Measurements from ENCODE around the gene GFOD2. TPM values are rescaled to one million over a fixed set of nuclear protein-coding genes. Genes with fewer than 3 reads are reported as not detected.

Gene GFOD2
- total RNA-seq, 1 donor from 2014 or later = 32.4 TPM

- no peak for FAIRE-seq
- Mint-ChIP-seq H3K4me1 (ENCODE audit: low read depth, unreplicated experiment) (no peaks in the 10 kb centered on the region), H3K27me3 (ENCODE audit: low read depth, unreplicated experiment) (peaks cover 7% of the 10 kb centered on the region)
These were observed 77.1 kb downstream of the GFOD2 start for GRCh38 chr16:67641779-67642708.

DNA sequence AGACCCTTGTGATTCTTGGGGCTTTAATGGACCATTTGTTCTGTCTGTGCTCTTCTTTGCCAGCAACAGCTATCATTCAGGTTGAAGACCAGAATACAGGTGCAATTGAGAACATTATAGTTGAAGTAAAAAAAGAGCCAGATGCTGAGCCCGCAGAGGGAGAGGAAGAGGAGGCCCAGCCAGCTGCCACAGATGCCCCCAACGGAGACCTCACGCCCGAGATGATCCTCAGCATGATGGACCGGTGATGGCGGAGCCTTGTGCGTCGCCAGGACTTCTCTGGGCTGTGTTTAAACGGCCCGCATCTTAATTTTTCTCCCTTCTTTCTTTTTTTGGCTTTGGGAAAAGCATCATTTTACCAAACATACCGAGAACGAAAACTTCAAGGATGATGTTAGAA is 81.5 kb downstream of the GFOD2 start:
- no peak for TF ChIP-seq CTCF (IDR thresholded peaks at IDR 0.05; ENCODE audit: insufficient read depth, low read depth, low read length)
- TF ChIP-seq EZH2 (IDR thresholded peaks at IDR 0.05; ENCODE audit: insufficient read depth, low read length) = no peak
- no peak for DNase-seq (ENCODE audit: low read depth)
- Mint-ChIP-seq H3K36me3 (ENCODE audit: low read depth, unreplicated experiment) (peaks cover 11% of the 10 kb centered on the region), H3K4me3 (ENCODE audit: unreplicated experiment) (no peak overlapping the region), H3K4me1 (ENCODE audit: low read depth, unreplicated experiment) (no peaks in the 10 kb centered on the region), H3K9me3 (ENCODE audit: unreplicated experiment) (no peaks in the 10 kb centered on the region), H3K27ac (ENCODE audit: unreplicated experiment) (no peak overlapping the region), H3K27me3 (ENCODE audit: low read depth, unreplicated experiment) (no peaks in the 10 kb centered on the region)
- Histone ChIP-seq H4K20me1 (ENCODE audit: insufficient read depth, low read length) (peaks cover 34% of the 10 kb centered on the region), H3K4me3 (ENCODE audit: insufficient read depth, low read depth, low read length) (no peak overlapping the region), H3K9me3 (ENCODE audit: insufficient read depth, low read depth, low read length) (no peaks in the 10 kb centered on the region), H3K9ac (ENCODE audit: low read length) (no peak overlapping the region), H3K79me2 (ENCODE audit: insufficient read depth, low read length) (no peaks in the 10 kb centered on the region), H3K36me3 (ENCODE audit: insufficient read depth, low read length) (peaks cover 32% of the 10 kb centered on the region), H2AFZ (ENCODE audit: low read depth, low read length) (no peak overlapping the region), H3K27ac (ENCODE audit: low read depth, low read length) (no peak overlapping the region), H3K4me2 (ENCODE audit: low read length) (no peak overlapping the region), H3K27me3 (ENCODE audit: insufficient read depth, low read length) (no peaks in the 10 kb centered on the region), H3K4me1 (ENCODE audit: insufficient read depth, low read length) (no peaks in the 10 kb centered on the region)
- FAIRE-seq = no peak

More at GRCh38 chr16:67641779-67642708, 77.1 kb downstream of the GFOD2 start:
- Histone ChIP-seq H3K9me3 (ENCODE audit: insufficient read depth, low read depth, low read length) (no peaks in the 10 kb centered on the region), H3K36me3 (ENCODE audit: insufficient read depth, low read length) (peaks cover 19% of the 10 kb centered on the region), H3K4me3 (ENCODE audit: insufficient read depth, low read depth, low read length) (no peak overlapping the region), H2AFZ (ENCODE audit: low read depth, low read length) (no peak overlapping the region), H3K27me3 (ENCODE audit: insufficient read depth, low read length) (peaks cover 16% of the 10 kb centered on the region), H3K27ac (ENCODE audit: low read depth, low read length) (no peak overlapping the region), H3K79me2 (ENCODE audit: insufficient read depth, low read length) (no peaks in the 10 kb centered on the region), H3K4me2 (ENCODE audit: low read length) (no peak overlapping the region), H3K4me1 (ENCODE audit: insufficient read depth, low read length) (no peaks in the 10 kb centered on the region), H4K20me1 (ENCODE audit: insufficient read depth, low read length) (peaks cover 19% of the 10 kb centered on the region), H3K9ac (ENCODE audit: low read length) (no peak overlapping the region)
- peaks cover 6% of the 10 kb centered on the region for H3K36me3 Mint-ChIP-seq (ENCODE audit: low read depth, unreplicated experiment)
- H3K27ac Mint-ChIP-seq (ENCODE audit: unreplicated experiment) = no peak overlapping the region
- TF ChIP-seq CTCF (IDR thresholded peaks at IDR 0.05; ENCODE audit: insufficient read depth, low read depth, low read length) (no peak), EZH2 (IDR thresholded peaks at IDR 0.05; ENCODE audit: insufficient read depth, low read length) (no peak)
- H3K9me3 Mint-ChIP-seq (ENCODE audit: unreplicated experiment) = no peaks in the 10 kb centered on the region
- DNase-seq (ENCODE audit: low read depth) = no peak
- no peak overlapping the region for H3K4me3 Mint-ChIP-seq (ENCODE audit: unreplicated experiment)

- H3K9ac ChIP-seq (ENCODE audit: low read length) = no peak overlapping the region
- FAIRE-seq = no peak
- H3K27me3 ChIP-seq (ENCODE audit: insufficient read depth, low read length) = no peaks in the 10 kb centered on the region
- TF ChIP-seq CTCF (IDR thresholded peaks at IDR 0.05; ENCODE audit: insufficient read depth, low read depth, low read length) (no peak), EZH2 (IDR thresholded peaks at IDR 0.05; ENCODE audit: insufficient read depth, low read length) (no peak)
- H3K36me3 ChIP-seq (ENCODE audit: insufficient read depth, low read length) = peaks cover 39% of the 10 kb centered on the region
- H3K27ac ChIP-seq (ENCODE audit: low read depth, low read length) = no peak overlapping the region
- no peaks in the 10 kb centered on the region for H3K4me1 ChIP-seq (ENCODE audit: insufficient read depth, low read length)
- Mint-ChIP-seq H3K36me3 (ENCODE audit: low read depth, unreplicated experiment) (peaks cover 12% of the 10 kb centered on the region), H3K4me1 (ENCODE audit: low read depth, unreplicated experiment) (no peaks in the 10 kb centered on the region), H3K27ac (ENCODE audit: unreplicated experiment) (no peak overlapping the region), H3K27me3 (ENCODE audit: low read depth, unreplicated experiment) (no peaks in the 10 kb centered on the region), H3K4me3 (ENCODE audit: unreplicated experiment) (no peak overlapping the region), H3K9me3 (ENCODE audit: unreplicated experiment) (no peaks in the 10 kb centered on the region)
- H4K20me1 ChIP-seq (ENCODE audit: insufficient read depth, low read length) = peaks cover 41% of the 10 kb centered on the region
- H3K79me2 ChIP-seq (ENCODE audit: insufficient read depth, low read length) = no peaks in the 10 kb centered on the region
- H2AFZ ChIP-seq (ENCODE audit: low read depth, low read length) = no peak overlapping the region
- no peak overlapping the region for H3K4me2 ChIP-seq (ENCODE audit: low read length)
- no peaks in the 10 kb centered on the region for H3K9me3 ChIP-seq (ENCODE audit: insufficient read depth, low read depth, low read length)
- no peak overlapping the region for H3K4me3 ChIP-seq (ENCODE audit: insufficient read depth, low read depth, low read length)
- no peak for DNase-seq (ENCODE audit: low read depth)
These were observed 82.4 kb downstream of the GFOD2 start for GRCh38 chr16:67636713-67637112.

All from astrocyte (in vitro differentiated cells and primary cell).